Right hindlimb (tissue), 1 donor: ENCODE measurements around the gene ZNF652.

Source experiments
- DNase-seq: peaks from one replicate; pipeline ENCODE4 v3.0.0-alpha.2; 2018

The ZNF652 gene

GRCh38 chr17:49357516-49357915 lies 4.5 kb downstream of the ZNF652 start:
- DNase-seq, result no peak

GRCh38 chr17:49356320-49356719 lies 5.7 kb downstream of the ZNF652 start:
- DNase-seq, result no peak

- no peak for DNase-seq
These were observed 8.4 kb downstream of the ZNF652 start for GRCh38 chr17:49353607-49354006.

GRCh38 chr17:49352587-49353154 lies 9.4 kb downstream of the ZNF652 start:
- no peak for DNase-seq

GRCh38 chr17:49351572-49352140 lies 10.4 kb downstream of the ZNF652 start:
- DNase-seq, result no peak

- DNase-seq, result no peak
These were observed 12.5 kb downstream of the ZNF652 start for GRCh38 chr17:49349541-49349940.

- DNase-seq, result no peak
These were observed 17.1 kb downstream of the ZNF652 start for GRCh38 chr17:49344914-49345313.

GRCh38 chr17:49343273-49343672 lies 18.8 kb downstream of the ZNF652 start:
- no peak for DNase-seq

GRCh38 chr17:49342575-49342936 lies 19.5 kb downstream of the ZNF652 start:
- DNase-seq, result no peak

GRCh38 chr17:49341356-49341755 lies 20.7 kb downstream of the ZNF652 start:
- no peak for DNase-seq

GRCh38 chr17:49339354-49339753 lies 22.7 kb downstream of the ZNF652 start:
- DNase-seq, result no peak

- DNase-seq, result no peak
These were observed 23.2 kb downstream of the ZNF652 start for GRCh38 chr17:49338883-49339282.

- DNase-seq, result no peak
These were observed 24.2 kb downstream of the ZNF652 start for GRCh38 chr17:49337884-49338283.

GRCh38 chr17:49334744-49335512 lies 27.1 kb downstream of the ZNF652 start:
- DNase-seq, result no peak

GRCh38 chr17:49333804-49334203 lies 28.2 kb downstream of the ZNF652 start:
- no peak for DNase-seq

GRCh38 chr17:49327835-49328784 lies 33.9 kb downstream of the ZNF652 start:
- DNase-seq, result no peak

- no peak for DNase-seq
These were observed 36.1 kb downstream of the ZNF652 start for GRCh38 chr17:49325980-49326379.

- no peak for DNase-seq
These were observed 43.5 kb downstream of the ZNF652 start for GRCh38 chr17:49318435-49318965.

- no peak for DNase-seq
These were observed 45.0 kb downstream of the ZNF652 start for GRCh38 chr17:49316889-49317675.

GRCh38 chr17:49316258-49316570 lies 45.8 kb downstream of the ZNF652 start:
- DNase-seq, result no peak

GRCh38 chr17:49315551-49316257 lies 46.3 kb downstream of the ZNF652 start:
- DNase-seq, result peak; percentile 62

GRCh38 chr17:49312722-49313121 lies 49.3 kb downstream of the ZNF652 start:
- no peak for DNase-seq
